Bronchial epithelial cell (primary cell): ENCODE results near the gene MRC2. TPM values are rescaled to one million over a fixed set of nuclear protein-coding genes. Genes with fewer than 3 reads are reported as not detected.

Experiments used
- DNase-seq: peaks from one replicate; pipeline ENCODE4 v3.0.0-alpha.2; 2010; ENCODE audit warnings: low read depth
- FAIRE-seq: peaks from 2 replicates; lab custom pipeline; 2011; peaks lifted over from hg19 to GRCh38; lab: Jason Lieb, UNC
- H3K27me3 ChIP-seq: 2 replicates; pipeline ENCODE4 v1.5.1; 2011; ENCODE audit warnings: low read length; ENCODE audit not compliant: control insufficient read depth, insufficient read depth
- H3K36me3 ChIP-seq: 2 replicates; pipeline ENCODE4 v1.5.1; 2011; ENCODE audit warnings: low read length; ENCODE audit not compliant: control insufficient read depth, insufficient read depth
- H3K4me3 ChIP-seq: 2 replicates; pipeline ENCODE4 v1.5.1; 2011; ENCODE audit warnings: mild to moderate bottlenecking, low read depth, low read length, control low read depth
- total RNA-seq: library from RNA; depleted of rRNA; stranded (reverse); fragments of >200 nt; gene quantifications from 2 replicates; pipeline ENCODE4 v1.2.1, GENCODE V29; 2014
- TF ChIP-seq, protein P1 (sequence below): IDR thresholded peaks from 2 replicates; pipeline ENCODE4 v1.5.1; 2011; ENCODE audit warnings: mild to moderate bottlenecking, moderate library complexity, low read length, control low read depth, inconsistent platforms; ENCODE audit not compliant: insufficient read depth, severe bottlenecking

MRC2 gene
- total RNA-seq, 1 donor from 2014 or later, result 9.2 TPM

DNA sequence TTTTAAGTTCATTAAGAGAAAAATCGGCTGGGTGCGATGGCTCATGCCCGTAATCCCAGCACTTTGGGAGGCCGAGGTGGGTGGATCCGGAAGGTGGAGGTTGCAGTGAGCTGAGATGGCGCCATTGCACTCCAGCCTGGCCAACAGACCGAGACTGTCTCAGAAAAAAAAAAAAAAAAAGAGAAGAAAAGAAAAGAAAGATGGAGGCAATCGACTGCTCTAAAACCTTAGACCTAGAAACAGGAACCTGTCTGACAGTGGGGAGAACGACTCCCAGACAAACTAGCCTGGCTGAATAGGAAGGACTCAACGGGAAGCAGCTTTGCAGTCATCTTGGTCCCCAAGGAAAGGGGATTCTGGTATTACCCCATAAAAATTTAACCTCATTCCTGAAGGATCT, 13.7 kb downstream of the MRC2 start:
- FAIRE-seq (no peak), DNase-seq (no peak)
- Histone ChIP-seq H3K27me3 (no peaks in the 10 kb centered on the region), H3K36me3 (no peaks in the 10 kb centered on the region), H3K4me3 (no peak overlapping the region)
- TF ChIP-seq, protein P1, sequence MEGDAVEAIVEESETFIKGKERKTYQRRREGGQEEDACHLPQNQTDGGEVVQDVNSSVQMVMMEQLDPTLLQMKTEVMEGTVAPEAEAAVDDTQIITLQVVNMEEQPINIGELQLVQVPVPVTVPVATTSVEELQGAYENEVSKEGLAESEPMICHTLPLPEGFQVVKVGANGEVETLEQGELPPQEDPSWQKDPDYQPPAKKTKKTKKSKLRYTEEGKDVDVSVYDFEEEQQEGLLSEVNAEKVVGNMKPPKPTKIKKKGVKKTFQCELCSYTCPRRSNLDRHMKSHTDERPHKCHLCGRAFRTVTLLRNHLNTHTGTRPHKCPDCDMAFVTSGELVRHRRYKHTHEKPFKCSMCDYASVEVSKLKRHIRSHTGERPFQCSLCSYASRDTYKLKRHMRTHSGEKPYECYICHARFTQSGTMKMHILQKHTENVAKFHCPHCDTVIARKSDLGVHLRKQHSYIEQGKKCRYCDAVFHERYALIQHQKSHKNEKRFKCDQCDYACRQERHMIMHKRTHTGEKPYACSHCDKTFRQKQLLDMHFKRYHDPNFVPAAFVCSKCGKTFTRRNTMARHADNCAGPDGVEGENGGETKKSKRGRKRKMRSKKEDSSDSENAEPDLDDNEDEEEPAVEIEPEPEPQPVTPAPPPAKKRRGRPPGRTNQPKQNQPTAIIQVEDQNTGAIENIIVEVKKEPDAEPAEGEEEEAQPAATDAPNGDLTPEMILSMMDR, result no peak

DNA sequence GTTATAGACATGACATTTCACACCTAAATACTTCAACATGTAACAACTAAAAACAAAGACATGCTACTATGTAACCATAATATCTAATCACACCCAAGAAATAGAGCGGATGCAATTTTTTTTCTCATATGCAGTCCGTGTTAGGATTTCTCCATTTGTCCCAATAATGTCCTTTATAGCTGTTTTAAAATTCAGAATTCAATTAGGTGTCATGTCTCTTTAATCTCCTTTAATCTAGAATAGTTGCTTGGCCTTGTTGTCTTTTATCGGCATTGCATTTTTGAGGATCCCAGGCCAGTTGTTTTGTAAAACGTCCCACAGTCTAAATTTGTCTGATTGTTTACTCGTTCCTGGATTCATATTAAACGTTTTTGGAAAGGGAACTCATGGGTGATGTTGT, 14.5 kb downstream of the MRC2 start:
- Histone ChIP-seq H3K27me3 (no peaks in the 10 kb centered on the region), H3K36me3 (no peaks in the 10 kb centered on the region), H3K4me3 (no peak overlapping the region)
- FAIRE-seq (no peak), DNase-seq (no peak)
- TF ChIP-seq, protein P1, result no peak

DNA sequence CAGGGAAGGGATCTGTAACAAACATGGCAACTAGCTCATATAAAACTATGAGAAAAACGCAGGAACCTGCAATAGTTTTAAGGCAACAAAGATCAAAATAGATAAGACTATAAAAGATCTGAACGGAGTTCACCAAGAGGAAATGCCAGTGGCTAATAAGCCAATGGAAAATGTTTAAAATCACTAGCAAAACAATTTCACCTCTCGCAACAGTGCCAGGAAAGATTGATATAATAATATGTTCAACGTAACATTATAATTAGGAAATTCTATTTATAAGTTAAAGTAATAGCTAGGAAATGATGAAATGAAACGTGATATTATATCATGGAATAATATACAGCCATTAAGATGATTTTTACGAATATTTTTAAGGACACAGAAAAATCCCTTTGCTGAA, 16.0 kb downstream of the MRC2 start:
- DNase-seq (no peak), FAIRE-seq (no peak)
- no peaks in the 10 kb centered on the region for H3K36me3 ChIP-seq
- no peak overlapping the region for H3K4me3 ChIP-seq
- no peaks in the 10 kb centered on the region for H3K27me3 ChIP-seq
- TF ChIP-seq, protein P1, result no peak

DNA sequence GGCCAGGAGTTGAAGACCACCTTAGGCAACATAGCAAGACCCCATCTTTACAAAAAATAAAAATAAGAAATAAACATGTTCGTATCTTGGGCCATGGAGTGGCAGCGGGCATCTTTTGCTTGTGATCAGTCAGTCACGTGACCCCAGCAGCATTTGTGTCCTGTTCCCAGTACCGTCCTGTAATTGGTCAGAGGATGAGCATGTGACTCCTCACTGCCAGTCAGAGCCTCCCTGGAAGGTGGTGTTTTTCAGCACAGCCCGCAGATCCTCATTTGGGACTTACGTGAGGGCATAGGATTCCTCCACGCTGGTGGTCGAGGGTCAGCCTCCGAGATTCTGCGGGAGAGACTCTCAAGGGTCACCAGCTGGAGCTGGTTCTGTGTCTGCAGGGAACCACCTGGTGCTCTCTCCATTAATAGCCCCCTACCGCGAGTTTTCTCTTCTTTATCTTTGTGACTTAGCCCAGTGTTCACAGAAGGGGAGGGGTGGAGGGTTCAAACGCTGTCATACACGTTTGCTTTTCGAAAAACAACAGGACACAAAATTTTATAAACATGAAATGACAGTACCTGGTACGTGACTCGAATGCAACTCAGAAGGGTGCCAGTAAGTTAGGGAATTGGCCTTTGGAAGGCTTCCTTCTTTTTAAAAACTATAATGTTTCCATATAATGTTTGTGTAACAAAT, 17.2 kb downstream of the MRC2 start:
- no peak for FAIRE-seq
- Histone ChIP-seq H3K36me3 (no peaks in the 10 kb centered on the region), H3K4me3 (no peak overlapping the region), H3K27me3 (no peaks in the 10 kb centered on the region)
- TF ChIP-seq, protein P1, result no peak
- no peak for DNase-seq

DNA sequence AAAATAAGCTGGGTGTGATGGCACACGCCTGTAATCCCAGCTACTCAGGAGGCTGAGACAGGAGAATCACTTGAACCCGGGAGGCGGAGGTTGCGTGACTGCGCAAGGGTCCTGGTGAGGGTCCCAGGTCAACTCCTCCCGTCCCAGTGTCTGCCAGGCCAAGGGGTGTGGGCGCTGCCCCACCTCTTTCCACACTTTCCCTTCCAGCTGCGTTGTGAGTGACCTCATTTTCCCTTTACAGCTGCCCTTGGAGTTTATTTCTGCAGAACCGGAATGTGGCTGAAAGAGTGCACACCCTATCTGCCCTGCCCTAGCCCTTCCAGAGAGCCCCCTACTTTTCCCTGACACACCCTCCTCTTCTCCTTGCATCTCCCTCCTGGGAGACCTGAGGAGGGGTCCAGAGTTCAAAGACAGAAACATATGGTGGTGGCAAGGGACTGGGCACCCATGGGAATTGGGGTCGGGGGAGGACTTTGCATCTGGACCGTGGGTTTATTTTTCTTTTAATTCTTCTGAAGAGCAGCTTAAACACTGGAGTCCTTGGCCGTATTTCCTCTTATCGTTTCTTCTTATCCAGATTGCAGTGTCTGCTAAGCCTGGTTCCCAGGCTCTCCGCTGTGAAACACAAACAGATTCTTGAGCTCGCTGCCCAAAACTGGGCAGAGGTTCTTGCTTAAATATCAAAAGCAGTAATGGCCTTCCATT, 20.9 kb downstream of the MRC2 start:
- no peak for DNase-seq
- no peak for FAIRE-seq
- Histone ChIP-seq H3K36me3 (no peaks in the 10 kb centered on the region), H3K27me3 (no peaks in the 10 kb centered on the region), H3K4me3 (no peak overlapping the region)
- TF ChIP-seq, protein P1, result no peak
